ENCODE measurements around the gene NDUFS2. TPM values are rescaled to one million over a fixed set of nuclear protein-coding genes. Genes with fewer than 3 reads are reported as not detected.

Gene NDUFS2
- total RNA-seq, 2 donors from 2014 or later, result 46.4 to 67.2 TPM

GRCh38 chr1:161225178-161225533, 23.0 kb downstream of the NDUFS2 start:
- H3K27ac ChIP-seq, result peak overlapping the region in 1 of 4 donors; percentile 21

GRCh38 chr1:161225534-161226319, 23.6 kb downstream of the NDUFS2 start, which contains the start of gene TOMM40L:
TOMM40L (plus strand) TSS chr1:161226060; CDS start chr1:161226490, 430 bp downstream.
- TF ChIP-seq CTCF (IDR thresholded peaks at IDR 0.05) (peak in 4 of 7 experiments; percentile 34 to 41 (median 37)), POLR2A (IDR thresholded peaks at IDR 0.05) (peak in 2 of 3 donors; percentile 21 to 24)
- DNase-seq (peak; percentile 87 to 95 (median 89)), ATAC-seq (peak; percentile 95)
- Histone ChIP-seq H3K27me3 (no peaks in the 10 kb centered on the region), H3K36me3 (replicated peaks in 1 of 2; ENCODE audit: insufficient read depth in 1 of 2, low read depth in 2 of 2) (no peaks in the 10 kb centered on the region), H3K4me3 (peak within 1 kb of the TSS; percentile 43 to 68), H3K9me3 (no peaks in the 10 kb centered on the region), H3K4me1 (peaks cover 32% of the 10 kb centered on the region), H3K27ac (peak within 1 kb of the TSS in 1 of 4 donors; percentile 21)
- intact Hi-C loops (cut with DNase I), result no loop called here
- 10 to 15% methylated on average over 16 of the region's 16 CpGs for WGBS, 2 donors

More at GRCh38 chr1:161225178-161225533, 23.0 kb downstream of the NDUFS2 start:
- no peak for ATAC-seq
- Histone ChIP-seq H3K27me3 (no peaks in the 10 kb centered on the region), H3K36me3 (replicated peaks in 1 of 2; ENCODE audit: insufficient read depth in 1 of 2, low read depth in 2 of 2) (no peaks in the 10 kb centered on the region), H3K9me3 (no peaks in the 10 kb centered on the region), H3K4me3 (no peak overlapping the region), H3K4me1 (peaks cover 32% of the 10 kb centered on the region)
- no peak for DNase-seq
- WGBS, 2 donors, result 65 to 72% methylated on average over 7 of the region's 7 CpGs
- TF ChIP-seq POLR2A (IDR thresholded peaks at IDR 0.05) (no peak), CTCF (IDR thresholded peaks at IDR 0.05) (no peak)
- intact Hi-C loops (cut with DNase I), result no loop called here

GRCh38 chr1:161226320-161226711, 24.1 kb downstream of the NDUFS2 start:
- H3K4me3 ChIP-seq, result peak overlapping the region; percentile 43 to 68
- 9 to 24% methylated on average over 14 to 15 of the region's 15 CpGs for WGBS, 2 donors
- H3K36me3 ChIP-seq (replicated peaks in 1 of 2; ENCODE audit: insufficient read depth in 1 of 2, low read depth in 2 of 2), result no peaks in the 10 kb centered on the region
- H3K27me3 ChIP-seq, result no peaks in the 10 kb centered on the region
- no peak for ATAC-seq
- DNase-seq, result no peak
- H3K9me3 ChIP-seq, result no peaks in the 10 kb centered on the region
- intact Hi-C loops (cut with DNase I), result no loop called here
- TF ChIP-seq CTCF (IDR thresholded peaks at IDR 0.05) (no peak), POLR2A (IDR thresholded peaks at IDR 0.05) (no peak)
- peaks cover 32% of the 10 kb centered on the region for H3K4me1 ChIP-seq
- no peak overlapping the region for H3K27ac ChIP-seq

GRCh38 chr1:161226759-161227158, 24.6 kb downstream of the NDUFS2 start:
- no peak overlapping the region for H3K4me3 ChIP-seq
- ATAC-seq (no peak), DNase-seq (no peak)
- intact Hi-C loops (cut with DNase I), result no loop called here
- H3K27ac ChIP-seq, result no peak overlapping the region
- H3K27me3 ChIP-seq, result no peaks in the 10 kb centered on the region
- no peaks in the 10 kb centered on the region for H3K36me3 ChIP-seq (replicated peaks in 1 of 2; ENCODE audit: insufficient read depth in 1 of 2, low read depth in 2 of 2)
- peaks cover 32% of the 10 kb centered on the region for H3K4me1 ChIP-seq
- WGBS, 2 donors, result 60 to 70% methylated on average over 3 of the region's 3 CpGs
- TF ChIP-seq CTCF (IDR thresholded peaks at IDR 0.05) (no peak), POLR2A (IDR thresholded peaks at IDR 0.05) (no peak)
- H3K9me3 ChIP-seq, result no peaks in the 10 kb centered on the region
